NCI-H2196 treated with DMSO at 0.1 percent for 48 hours (cell line): ENCODE data around the gene AGPAT3.

ENCODE experiments used
- DNase-seq: peaks from one replicate; lab custom pipeline; 2025; ENCODE audit not compliant: unreplicated experiment; lab: John Stamatoyannopoulos, UW

Gene AGPAT3

GRCh38 chr21:43951911-43952703, 87.1 kb downstream of the AGPAT3 start:
- no peak for DNase-seq

GRCh38 chr21:43953021-43953420, 88.0 kb downstream of the AGPAT3 start:
- DNase-seq = no peak

- DNase-seq = no peak
Observed at GRCh38 chr21:43954042-43954441, 89.0 kb downstream of the AGPAT3 start.

- no peak for DNase-seq
Observed at GRCh38 chr21:43954896-43955295, 89.9 kb downstream of the AGPAT3 start.

GRCh38 chr21:43956019-43956669, 91.1 kb downstream of the AGPAT3 start:
- no peak for DNase-seq

GRCh38 chr21:43956670-43957035, 91.6 kb downstream of the AGPAT3 start:
- DNase-seq = no peak

- DNase-seq = no peak
Observed at GRCh38 chr21:43957128-43957571, 92.1 kb downstream of the AGPAT3 start.

- DNase-seq = no peak
Observed at GRCh38 chr21:43957611-43958362, 92.8 kb downstream of the AGPAT3 start.

- DNase-seq = no peak
Observed at GRCh38 chr21:43958364-43959158, 93.5 kb downstream of the AGPAT3 start.

GRCh38 chr21:43959231-43960116, 94.5 kb downstream of the AGPAT3 start:
- no peak for DNase-seq

- DNase-seq = no peak
Observed at GRCh38 chr21:43961382-43961909, 96.4 kb downstream of the AGPAT3 start.

GRCh38 chr21:43965911-43966585, 101.0 kb downstream of the AGPAT3 start:
- DNase-seq = no peak

- no peak for DNase-seq
Observed at GRCh38 chr21:43966946-43967512, 102.0 kb downstream of the AGPAT3 start.

GRCh38 chr21:43967981-43968380, 103.0 kb downstream of the AGPAT3 start:
- DNase-seq = no peak

- no peak for DNase-seq
Observed at GRCh38 chr21:43968410-43969114, 103.5 kb downstream of the AGPAT3 start.

- DNase-seq = no peak
Observed at GRCh38 chr21:43969115-43969444, 104.1 kb downstream of the AGPAT3 start.

- DNase-seq = no peak
Observed at GRCh38 chr21:43970551-43970950, 105.5 kb downstream of the AGPAT3 start.

GRCh38 chr21:43971201-43971991, 106.4 kb downstream of the AGPAT3 start:
- DNase-seq = no peak
